HG03280 (cell line): ENCODE data around the gene OSBPL5.

Experiments
- ATAC-seq: cut with Tn5 transposase; IDR thresholded peaks from one replicate; pipeline ENCODE4 v1.9.1; 2021; ENCODE audit warnings: mild to moderate bottlenecking, moderate library complexity; ENCODE audit not compliant: unreplicated experiment

Gene OSBPL5

GRCh38 chr11:3060436-3061025, 104.6 kb downstream of the OSBPL5 start:
- no peak for ATAC-seq

GRCh38 chr11:3058753-3059664, 106.1 kb downstream of the OSBPL5 start:
- ATAC-seq, result no peak

GRCh38 chr11:3057069-3057963, 107.8 kb downstream of the OSBPL5 start, which contains the start of gene CARS1:
Gene CARS1, minus strand, starts transcription at chr11:3057423. Its CDS starts 56 bp downstream, at chr11:3057367.
- peak; percentile 98 for ATAC-seq

GRCh38 chr11:3056296-3057068, 108.6 kb downstream of the OSBPL5 start:
- peak; percentile 2 for ATAC-seq

GRCh38 chr11:3055891-3056290, 109.2 kb downstream of the OSBPL5 start:
- ATAC-seq, result no peak

- no peak for ATAC-seq
These were observed 112.5 kb downstream of the OSBPL5 start for GRCh38 chr11:3052567-3052966.

GRCh38 chr11:3052109-3052479, 113.0 kb downstream of the OSBPL5 start:
- ATAC-seq, result no peak

GRCh38 chr11:3051196-3052108, 113.7 kb downstream of the OSBPL5 start:
- no peak for ATAC-seq

- ATAC-seq, result no peak
These were observed 114.5 kb downstream of the OSBPL5 start for GRCh38 chr11:3050386-3051195.

- ATAC-seq, result peak; percentile 93
These were observed 115.5 kb downstream of the OSBPL5 start for GRCh38 chr11:3049430-3050243.

- ATAC-seq, result no peak
These were observed 117.5 kb downstream of the OSBPL5 start for GRCh38 chr11:3047637-3048036.

GRCh38 chr11:3046641-3047040, 118.5 kb downstream of the OSBPL5 start:
- ATAC-seq, result no peak

GRCh38 chr11:3046190-3046589, 118.9 kb downstream of the OSBPL5 start:
- no peak for ATAC-seq

GRCh38 chr11:3044915-3045314, 120.2 kb downstream of the OSBPL5 start:
- no peak for ATAC-seq

GRCh38 chr11:3044004-3044403, 121.1 kb downstream of the OSBPL5 start:
- no peak for ATAC-seq

- ATAC-seq, result no peak
These were observed 121.7 kb downstream of the OSBPL5 start for GRCh38 chr11:3043315-3043871.

- no peak for ATAC-seq
These were observed 122.4 kb downstream of the OSBPL5 start for GRCh38 chr11:3042496-3043314.
